ENCODE measurements around the gene OSR1. TPM values are rescaled to one million over a fixed set of nuclear protein-coding genes. Genes with fewer than 3 reads are reported as not detected.
"Not testable (repeated sequence)": the region's sequence is repeated elsewhere in the genome, so short reads cannot be mapped to it uniquely, and the experiment has no call there.

OSR1 gene
- total RNA-seq, 4 donors from 2014 or later, result 1.4 to 15.7 (median 3.4) TPM

- H3K27ac ChIP-seq, result no peak overlapping the region
- peaks cover 0 to 3% (median 0%) of the 10 kb centered on the region in 4 donors for H3K4me1 ChIP-seq
- no peaks in the 10 kb centered on the region for H3K27me3 ChIP-seq
- WGBS, 2 donors (ENCODE audit: low coverage in 1 of 2), result 49 to 57% methylated on average over 3 of the region's 3 CpGs
- DNase-seq, result no peak
- intact Hi-C loops (cut with DNase I; ENCODE audit: low total_unique reads) (no loop called here), in situ Hi-C loops (cut with MboI; ENCODE audit: low pct_ligation_motif_present in 1 of 4, low pct_unique_long_range_greater_than_20kb in 1 of 4, low sequenced_read_pairs in 3 of 4) (no loop called here)
- H3K9me3 ChIP-seq, result no peaks in the 10 kb centered on the region
- H3K4me3 ChIP-seq, result no peak overlapping the region
- TF ChIP-seq EP300 (IDR thresholded peaks at IDR 0.05; ENCODE audit: low read depth) (no peak), POLR2AphosphoS5 (IDR thresholded peaks at IDR 0.05) (no peak), POLR2A (IDR thresholded peaks at IDR 0.05) (no peak), CTCF (IDR thresholded peaks at IDR 0.05) (no peak)
- no peaks in the 10 kb centered on the region for H3K36me3 ChIP-seq
Observed at GRCh38 chr2:19319064-19319463, 39.4 kb downstream of the OSR1 start.

GRCh38 chr2:19313553-19313952 is 44.9 kb downstream of the OSR1 start:
- H3K27ac ChIP-seq, result no peak overlapping the region
- intact Hi-C loops (cut with DNase I; ENCODE audit: low total_unique reads), result no loop called here
- TF ChIP-seq EP300 (IDR thresholded peaks at IDR 0.05; ENCODE audit: low read depth), result no peak
- TF ChIP-seq POLR2A (IDR thresholded peaks at IDR 0.05), result no peak
- no peak for TF ChIP-seq POLR2AphosphoS5 (IDR thresholded peaks at IDR 0.05)
- no peak for TF ChIP-seq CTCF (IDR thresholded peaks at IDR 0.05)
- in situ Hi-C loops (cut with MboI; ENCODE audit: low pct_ligation_motif_present in 1 of 4, low pct_unique_long_range_greater_than_20kb in 1 of 4, low sequenced_read_pairs in 3 of 4), result no loop called here
- no peak for DNase-seq
- no peaks in the 10 kb centered on the region for H3K4me1 ChIP-seq
- H3K36me3 ChIP-seq, result no peaks in the 10 kb centered on the region
- H3K4me3 ChIP-seq, result no peak overlapping the region
- no peaks in the 10 kb centered on the region for H3K27me3 ChIP-seq
- no peaks in the 10 kb centered on the region for H3K9me3 ChIP-seq
- WGBS, 2 donors (ENCODE audit: low coverage in 1 of 2), result 85% methylated on average over 6 of the region's 6 CpGs; no CpG with 5 or more reads in 1 of the 2 donors

DNA sequence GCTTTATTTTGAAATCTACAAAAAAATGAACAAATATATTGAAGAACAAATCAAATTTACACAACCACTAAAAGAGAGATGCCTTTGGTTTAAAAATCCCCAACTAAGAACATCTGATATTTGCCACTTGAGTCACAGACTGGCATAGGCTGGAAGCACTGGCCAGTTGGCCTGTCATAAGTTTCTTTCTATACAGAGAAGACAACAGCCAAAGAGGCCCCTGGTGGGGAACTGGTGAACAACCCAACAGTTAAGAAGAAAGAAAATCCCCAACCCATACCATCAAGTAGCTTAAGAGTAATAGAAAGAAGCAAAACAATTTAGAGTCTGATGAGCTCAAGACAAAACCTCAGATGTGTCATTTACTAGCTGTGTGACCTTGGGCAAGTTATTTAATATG is 45.5 kb downstream of the OSR1 start:
- in situ Hi-C loops (cut with MboI; ENCODE audit: low pct_ligation_motif_present in 1 of 4, low pct_unique_long_range_greater_than_20kb in 1 of 4, low sequenced_read_pairs in 3 of 4) (no loop called here), intact Hi-C loops (cut with DNase I; ENCODE audit: low total_unique reads) (no loop called here)
- H3K4me3 ChIP-seq, result no peak overlapping the region
- TF ChIP-seq POLR2A (IDR thresholded peaks at IDR 0.05) (no peak), EP300 (IDR thresholded peaks at IDR 0.05; ENCODE audit: low read depth) (no peak), POLR2AphosphoS5 (IDR thresholded peaks at IDR 0.05) (no peak), CTCF (IDR thresholded peaks at IDR 0.05) (no peak)
- H3K27me3 ChIP-seq, result no peaks in the 10 kb centered on the region
- H3K27ac ChIP-seq, result no peak overlapping the region
- DNase-seq, result no peak
- H3K36me3 ChIP-seq, result no peaks in the 10 kb centered on the region
- H3K4me1 ChIP-seq, result no peaks in the 10 kb centered on the region
- no peaks in the 10 kb centered on the region for H3K9me3 ChIP-seq

DNA sequence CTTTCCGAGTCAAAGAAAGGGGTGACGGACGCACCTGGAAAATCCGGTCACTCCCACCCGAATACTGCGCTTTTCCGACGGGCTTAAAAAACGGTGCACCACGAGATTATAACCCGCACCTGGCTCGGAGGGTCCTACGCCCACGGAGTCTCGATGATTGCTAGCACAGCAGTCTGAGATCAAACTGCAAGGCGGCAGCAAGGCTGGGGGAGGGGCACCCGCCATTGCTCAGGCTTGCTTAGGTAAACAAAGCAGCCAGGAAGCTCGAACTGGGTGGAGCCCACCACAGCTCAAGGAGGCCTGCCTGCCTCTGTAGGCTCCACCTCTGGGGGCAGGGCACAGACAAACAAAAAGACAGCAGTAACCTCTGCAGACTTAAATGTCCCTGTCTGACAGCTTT is 52.4 kb downstream of the OSR1 start:
- H3K27me3 ChIP-seq; H3K4me1 ChIP-seq; in situ Hi-C loops (cut with MboI; ENCODE audit: low pct_ligation_motif_present in 1 of 4, low pct_unique_long_range_greater_than_20kb in 1 of 4, low sequenced_read_pairs in 3 of 4); H3K9me3 ChIP-seq; H3K4me3 ChIP-seq; intact Hi-C loops (cut with DNase I; ENCODE audit: low total_unique reads); H3K27ac ChIP-seq; DNase-seq; H3K36me3 ChIP-seq: not testable (repeated sequence)
- 88% methylated on average over 16 of the region's 18 CpGs; no CpG with 5 or more reads in 1 of the 2 donors for WGBS, 2 donors (ENCODE audit: low coverage in 1 of 2)

DNA sequence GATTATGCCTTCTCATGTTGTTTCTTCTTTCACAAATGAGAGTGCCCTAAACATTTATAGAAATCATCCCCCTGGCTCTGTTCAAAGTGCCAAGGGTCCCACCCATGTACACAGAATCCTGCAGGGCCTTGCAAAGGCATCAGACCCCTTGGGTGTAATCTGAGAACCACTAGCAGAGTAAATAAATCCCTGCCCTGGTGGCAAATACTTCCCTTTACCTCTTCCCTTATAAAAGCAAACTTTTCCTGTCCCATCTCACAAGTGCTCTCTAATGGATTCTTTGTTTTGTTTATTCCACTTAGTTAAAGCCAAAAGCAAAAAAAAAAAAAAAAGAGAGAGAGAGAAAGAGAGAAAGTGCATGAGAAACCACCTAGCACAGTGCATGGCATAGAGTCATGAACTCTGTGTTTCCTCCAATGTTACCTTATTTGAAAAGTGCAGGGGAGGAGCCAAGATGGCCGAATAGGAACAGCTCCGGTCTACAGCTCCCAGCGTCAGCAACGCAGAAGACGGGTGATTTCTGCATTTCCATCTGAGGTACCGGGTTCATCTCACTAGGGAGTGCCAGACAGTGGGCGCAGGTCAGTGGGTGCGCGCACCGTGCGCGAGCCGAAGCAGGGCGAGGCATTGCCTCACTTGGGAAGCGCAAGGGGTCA is 52.9 kb downstream of the OSR1 start:
- H3K27me3 ChIP-seq; intact Hi-C loops (cut with DNase I; ENCODE audit: low total_unique reads); H3K9me3 ChIP-seq; H3K36me3 ChIP-seq; in situ Hi-C loops (cut with MboI; ENCODE audit: low pct_ligation_motif_present in 1 of 4, low pct_unique_long_range_greater_than_20kb in 1 of 4, low sequenced_read_pairs in 3 of 4); H3K27ac ChIP-seq; H3K4me1 ChIP-seq; DNase-seq; H3K4me3 ChIP-seq: not testable (repeated sequence)
- 93% methylated on average over 5 to 15 of the region's 15 CpGs for WGBS, 2 donors (ENCODE audit: low coverage in 1 of 2)

Data from transverse colon (tissue), 4 donors.